Measurements from ENCODE around the gene FGF14. TPM values are rescaled to one million over a fixed set of nuclear protein-coding genes. Genes with fewer than 3 reads are reported as not detected.

Gene FGF14
- total RNA-seq, 1 donor from 2014 or later: not detected

DNA sequence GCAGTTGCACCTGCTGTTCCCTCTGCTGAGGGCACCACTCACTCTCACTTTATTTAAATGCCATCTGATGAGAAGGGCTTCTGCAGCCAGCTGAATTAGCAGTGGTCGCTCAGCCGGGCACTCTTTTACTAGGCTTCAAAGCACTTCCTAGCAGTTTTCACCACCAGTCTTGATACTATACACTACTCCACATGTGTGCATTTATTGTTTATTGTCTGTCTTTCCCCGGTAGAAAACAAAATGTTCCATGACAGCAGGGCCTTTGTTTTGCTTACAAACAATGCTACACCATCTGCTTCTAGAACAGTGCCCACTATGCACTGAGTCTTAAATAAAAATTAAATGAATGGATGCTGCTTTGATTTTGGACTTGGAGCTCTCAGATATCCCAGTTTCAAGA is 404.9 kb downstream of the FGF14 start:
- DNase-seq (ENCODE audit: low read depth) (no peak), FAIRE-seq (no peak)
- no peaks in the 10 kb centered on the region for H3K27me3 ChIP-seq (ENCODE audit: control insufficient read depth, insufficient read depth, low read length)
- TF ChIP-seq, protein P1, sequence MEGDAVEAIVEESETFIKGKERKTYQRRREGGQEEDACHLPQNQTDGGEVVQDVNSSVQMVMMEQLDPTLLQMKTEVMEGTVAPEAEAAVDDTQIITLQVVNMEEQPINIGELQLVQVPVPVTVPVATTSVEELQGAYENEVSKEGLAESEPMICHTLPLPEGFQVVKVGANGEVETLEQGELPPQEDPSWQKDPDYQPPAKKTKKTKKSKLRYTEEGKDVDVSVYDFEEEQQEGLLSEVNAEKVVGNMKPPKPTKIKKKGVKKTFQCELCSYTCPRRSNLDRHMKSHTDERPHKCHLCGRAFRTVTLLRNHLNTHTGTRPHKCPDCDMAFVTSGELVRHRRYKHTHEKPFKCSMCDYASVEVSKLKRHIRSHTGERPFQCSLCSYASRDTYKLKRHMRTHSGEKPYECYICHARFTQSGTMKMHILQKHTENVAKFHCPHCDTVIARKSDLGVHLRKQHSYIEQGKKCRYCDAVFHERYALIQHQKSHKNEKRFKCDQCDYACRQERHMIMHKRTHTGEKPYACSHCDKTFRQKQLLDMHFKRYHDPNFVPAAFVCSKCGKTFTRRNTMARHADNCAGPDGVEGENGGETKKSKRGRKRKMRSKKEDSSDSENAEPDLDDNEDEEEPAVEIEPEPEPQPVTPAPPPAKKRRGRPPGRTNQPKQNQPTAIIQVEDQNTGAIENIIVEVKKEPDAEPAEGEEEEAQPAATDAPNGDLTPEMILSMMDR (IDR thresholded peaks at IDR 0.05; ENCODE audit: insufficient read depth, low read length, severe bottlenecking): no peak
- H3K4me3 ChIP-seq (ENCODE audit: low read depth, low read length): no peak overlapping the region
- H3K36me3 ChIP-seq (ENCODE audit: control insufficient read depth, insufficient read depth, low read length): no peaks in the 10 kb centered on the region

DNA sequence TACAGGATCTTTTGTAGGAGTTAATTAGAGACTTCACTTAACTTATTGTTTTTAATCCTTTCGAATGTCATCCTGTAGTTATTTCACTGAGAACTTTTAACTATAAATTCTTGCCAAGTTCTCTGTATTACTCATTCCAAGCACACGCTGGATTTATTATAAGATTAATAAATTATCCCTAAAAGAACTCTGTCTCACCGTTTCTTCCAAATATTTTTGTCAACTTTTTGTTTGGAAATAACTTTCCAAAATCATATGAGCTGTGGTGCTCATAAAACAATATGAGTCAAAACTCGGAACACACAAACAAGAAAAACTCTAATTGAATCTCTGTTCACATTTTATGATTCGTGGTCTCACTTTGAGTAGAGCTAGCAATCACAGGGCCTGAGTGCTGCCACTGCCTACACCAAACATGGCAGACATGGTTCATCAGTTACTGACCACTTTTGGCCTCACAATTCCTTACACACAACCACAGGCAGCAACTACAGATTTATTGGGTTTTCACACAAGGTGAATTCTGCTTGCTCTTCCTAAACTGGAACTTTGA is 412.0 kb downstream of the FGF14 start:
- no peaks in the 10 kb centered on the region for H3K27me3 ChIP-seq (ENCODE audit: control insufficient read depth, insufficient read depth, low read length)
- DNase-seq (ENCODE audit: low read depth): no peak
- no peaks in the 10 kb centered on the region for H3K36me3 ChIP-seq (ENCODE audit: control insufficient read depth, insufficient read depth, low read length)
- H3K4me3 ChIP-seq (ENCODE audit: low read depth, low read length): no peak overlapping the region
- TF ChIP-seq, protein P1 (IDR thresholded peaks at IDR 0.05; ENCODE audit: insufficient read depth, low read length, severe bottlenecking): no peak
- no peak for FAIRE-seq

DNA sequence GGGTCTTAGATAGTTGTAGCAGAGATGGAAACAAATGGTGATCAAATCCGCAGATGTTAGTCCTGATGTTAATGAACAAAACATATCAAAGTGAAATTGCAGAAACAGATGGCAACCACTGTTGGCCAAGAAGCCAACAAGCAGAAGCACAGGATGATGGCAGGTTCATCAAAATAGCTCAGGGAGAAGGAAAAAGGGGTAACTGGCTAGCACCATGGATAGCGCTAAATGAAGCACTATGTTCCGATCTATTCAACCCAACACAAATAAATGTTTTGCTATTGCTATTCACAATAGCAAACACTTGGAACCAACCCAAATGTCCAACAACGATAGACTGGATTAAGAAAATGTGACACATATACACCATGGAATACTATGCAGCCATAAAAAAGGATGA is 413.7 kb downstream of the FGF14 start:
- no peak overlapping the region for H3K4me3 ChIP-seq (ENCODE audit: low read depth, low read length)
- no peaks in the 10 kb centered on the region for H3K36me3 ChIP-seq (ENCODE audit: control insufficient read depth, insufficient read depth, low read length)
- no peaks in the 10 kb centered on the region for H3K27me3 ChIP-seq (ENCODE audit: control insufficient read depth, insufficient read depth, low read length)
- FAIRE-seq (no peak), DNase-seq (ENCODE audit: low read depth) (no peak)
- TF ChIP-seq, protein P1 (IDR thresholded peaks at IDR 0.05; ENCODE audit: insufficient read depth, low read length, severe bottlenecking): no peak

DNA sequence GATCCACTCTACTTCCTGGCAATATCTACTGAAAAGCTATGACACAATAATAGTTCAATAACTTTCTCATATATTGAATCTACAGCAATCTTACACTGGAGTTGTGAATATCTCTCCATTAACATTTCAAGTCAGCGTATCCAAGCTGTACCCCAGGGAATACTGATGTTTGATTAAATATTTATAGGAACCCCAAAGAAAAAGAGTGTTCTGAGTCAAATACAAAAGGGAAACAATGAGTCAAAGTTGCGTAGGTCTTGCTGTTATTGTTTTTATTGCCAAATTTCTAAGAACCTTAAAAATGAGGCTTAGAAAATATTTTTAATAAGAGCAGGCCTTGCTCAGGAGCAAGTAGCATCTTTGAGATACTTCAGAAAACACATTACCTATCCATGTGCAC is 415.5 kb downstream of the FGF14 start:
- no peak for FAIRE-seq
- no peak for DNase-seq (ENCODE audit: low read depth)
- Histone ChIP-seq H3K27me3 (ENCODE audit: control insufficient read depth, insufficient read depth, low read length) (no peaks in the 10 kb centered on the region), H3K36me3 (ENCODE audit: control insufficient read depth, insufficient read depth, low read length) (no peaks in the 10 kb centered on the region), H3K4me3 (ENCODE audit: low read depth, low read length) (no peak overlapping the region)
- TF ChIP-seq, protein P1 (IDR thresholded peaks at IDR 0.05; ENCODE audit: insufficient read depth, low read length, severe bottlenecking): no peak

DNA sequence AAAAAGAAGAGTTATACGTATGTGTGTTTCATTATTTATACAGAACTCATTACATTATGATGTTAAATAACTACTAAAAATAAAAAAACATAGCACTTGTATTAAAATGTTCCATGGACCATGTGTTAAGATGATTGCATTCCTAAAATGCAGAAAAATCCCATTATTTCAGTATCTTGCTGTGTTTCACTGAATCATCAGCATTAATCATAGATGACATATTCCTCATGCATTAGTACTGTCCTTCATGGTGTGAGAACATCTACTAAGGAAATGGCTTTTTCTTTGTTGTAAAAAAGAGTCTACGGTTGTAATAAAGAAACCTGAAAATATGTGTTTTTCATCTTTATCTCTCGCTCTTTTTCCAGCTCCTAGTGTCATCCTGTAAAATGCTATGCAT is 416.5 kb downstream of the FGF14 start:
- Histone ChIP-seq H3K4me3 (ENCODE audit: low read depth, low read length) (no peak overlapping the region), H3K36me3 (ENCODE audit: control insufficient read depth, insufficient read depth, low read length) (no peaks in the 10 kb centered on the region), H3K27me3 (ENCODE audit: control insufficient read depth, insufficient read depth, low read length) (no peaks in the 10 kb centered on the region)
- FAIRE-seq: no peak
- TF ChIP-seq, protein P1 (IDR thresholded peaks at IDR 0.05; ENCODE audit: insufficient read depth, low read length, severe bottlenecking): no peak
- peak; percentile 44 for DNase-seq (ENCODE audit: low read depth)

DNA sequence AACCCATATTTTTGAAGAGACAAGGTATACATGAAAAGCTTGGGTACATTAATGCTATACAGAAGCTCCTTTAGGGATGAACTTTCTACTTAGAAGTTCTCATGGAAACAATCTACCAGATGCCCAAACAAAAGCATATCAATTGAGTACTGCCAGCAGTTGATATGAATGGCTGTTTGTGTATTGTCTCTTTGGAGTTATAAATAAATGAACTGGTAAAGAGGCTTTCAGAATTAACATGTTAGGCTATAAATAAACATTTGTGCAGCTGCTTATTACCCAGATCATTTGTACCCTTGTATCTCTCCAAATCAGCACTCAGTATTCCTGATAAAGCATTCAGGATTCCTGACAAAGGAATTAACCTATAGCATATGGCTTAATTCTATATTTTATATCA is 418.9 kb downstream of the FGF14 start:
- no peak for FAIRE-seq
- TF ChIP-seq, protein P1 (IDR thresholded peaks at IDR 0.05; ENCODE audit: insufficient read depth, low read length, severe bottlenecking): no peak

More for the DNA sequence above, 418.9 kb downstream of the FGF14 start:
- no peaks in the 10 kb centered on the region for H3K36me3 ChIP-seq (ENCODE audit: control insufficient read depth, insufficient read depth, low read length)
- H3K4me3 ChIP-seq (ENCODE audit: low read depth, low read length): no peak overlapping the region
- no peak for DNase-seq (ENCODE audit: low read depth)
- no peaks in the 10 kb centered on the region for H3K27me3 ChIP-seq (ENCODE audit: control insufficient read depth, insufficient read depth, low read length)

Data from bronchial epithelial cell (primary cell).